Smooth muscle cell (in vitro differentiated cells): ENCODE data around the gene WNK2. TPM values are rescaled to one million over a fixed set of nuclear protein-coding genes. Genes with fewer than 3 reads are reported as not detected.

Source experiments
- DNase-seq: peaks from one replicate; lab custom pipeline; 2025; ENCODE audit not compliant: unreplicated experiment; lab: John Stamatoyannopoulos, UW
- H2AFZ ChIP-seq: fragments of 200-600 bp; sonication (generic); 2 replicates; pipeline ENCODE4 v1.6.0; 2016; ENCODE audit warnings: antibody characterized with exemption, low read depth, mild to moderate bottlenecking
- H3F3A ChIP-seq: fragments of 200-600 bp; sonication (generic); 2 replicates; pipeline ENCODE4 v1.6.0; 2017; ENCODE audit warnings: antibody characterized with exemption, low read depth
- H3K27ac ChIP-seq: fragments of 200-600 bp; sonication (generic); 2 replicates; pipeline ENCODE4 v1.5.1; 2016; ENCODE audit warnings: low read depth, mild to moderate bottlenecking
- H3K27me3 ChIP-seq: fragments of 200-600 bp; sonication (generic); 2 replicates; pipeline ENCODE4 v1.6.1; 2016; ENCODE audit warnings: low read depth, mild to moderate bottlenecking
- H3K36me3 ChIP-seq: fragments of 200-600 bp; sonication (generic); 2 replicates; pipeline ENCODE4 v1.5.1; 2016; ENCODE audit warnings: low read depth
- H3K4me1 ChIP-seq: fragments of 200-600 bp; sonication (generic); 2 replicates; pipeline ENCODE4 v1.5.1; 2016; ENCODE audit warnings: low read depth
- H3K4me2 ChIP-seq: fragments of 200-600 bp; sonication (generic); 2 replicates; pipeline ENCODE4 v1.6.0; 2016; ENCODE audit warnings: mild to moderate bottlenecking
- H3K4me3 ChIP-seq: fragments of 200-600 bp; sonication (generic); 2 replicates; pipeline ENCODE4 v1.5.1; 2016; ENCODE audit warnings: mild to moderate bottlenecking
- H3K79me2 ChIP-seq: fragments of 200-600 bp; sonication (generic); 2 replicates; pipeline ENCODE4 v1.6.0; 2016; ENCODE audit warnings: low read depth, mild to moderate bottlenecking
- H3K9ac ChIP-seq: fragments of 200-600 bp; sonication (generic); 2 replicates; pipeline ENCODE4 v1.6.0; 2016; ENCODE audit warnings: low read depth
- H3K9me3 ChIP-seq: fragments of 200-600 bp; sonication (generic); replicated peaks from 2 replicates; pipeline ENCODE4 v1.5.1; 2016; ENCODE audit warnings: low read depth
- H4K20me1 ChIP-seq: fragments of 200-600 bp; sonication (generic); 2 replicates; pipeline ENCODE4 v1.6.0; 2016; ENCODE audit warnings: low read depth
- WGBS: methylation state at CpG from one replicate; pipeline ENCODE4 v1.1.7; 2016; ENCODE audit warnings: low lambda C conversion rate; 5-methylcytosine and 5-hydroxymethylcytosine counted together
- polyA plus RNA-seq: library from polyadenylated mRNA; unstranded; fragments of >200 nt; fragmentation: Nextera tagmentation; extraction: Ambion mirVana; gene quantifications from 2 replicates; pipeline ENCODE4 v1.2.1, GENCODE V29; 2016
- total RNA-seq: library from RNA; depleted of rRNA; stranded (reverse); fragments of >200 nt; gene quantifications from 2 replicates; pipeline ENCODE4 v1.2.3, GENCODE V29; 2014
- TF ChIP-seq, protein P1 (sequence below): fragments of 200-600 bp; sonication (generic); IDR thresholded peaks from 2 replicates; pipeline ENCODE4 v1.5.1; 2017; ENCODE audit warnings: borderline replicate concordance, mild to moderate bottlenecking, antibody characterized with exemption; ENCODE audit not compliant: insufficient read depth, poor library complexity, severe bottlenecking

WNK2 gene
- total and polyA plus RNA-seq, 2 experiments from 2014 or later, result 0.27 to 0.31 TPM

DNA sequence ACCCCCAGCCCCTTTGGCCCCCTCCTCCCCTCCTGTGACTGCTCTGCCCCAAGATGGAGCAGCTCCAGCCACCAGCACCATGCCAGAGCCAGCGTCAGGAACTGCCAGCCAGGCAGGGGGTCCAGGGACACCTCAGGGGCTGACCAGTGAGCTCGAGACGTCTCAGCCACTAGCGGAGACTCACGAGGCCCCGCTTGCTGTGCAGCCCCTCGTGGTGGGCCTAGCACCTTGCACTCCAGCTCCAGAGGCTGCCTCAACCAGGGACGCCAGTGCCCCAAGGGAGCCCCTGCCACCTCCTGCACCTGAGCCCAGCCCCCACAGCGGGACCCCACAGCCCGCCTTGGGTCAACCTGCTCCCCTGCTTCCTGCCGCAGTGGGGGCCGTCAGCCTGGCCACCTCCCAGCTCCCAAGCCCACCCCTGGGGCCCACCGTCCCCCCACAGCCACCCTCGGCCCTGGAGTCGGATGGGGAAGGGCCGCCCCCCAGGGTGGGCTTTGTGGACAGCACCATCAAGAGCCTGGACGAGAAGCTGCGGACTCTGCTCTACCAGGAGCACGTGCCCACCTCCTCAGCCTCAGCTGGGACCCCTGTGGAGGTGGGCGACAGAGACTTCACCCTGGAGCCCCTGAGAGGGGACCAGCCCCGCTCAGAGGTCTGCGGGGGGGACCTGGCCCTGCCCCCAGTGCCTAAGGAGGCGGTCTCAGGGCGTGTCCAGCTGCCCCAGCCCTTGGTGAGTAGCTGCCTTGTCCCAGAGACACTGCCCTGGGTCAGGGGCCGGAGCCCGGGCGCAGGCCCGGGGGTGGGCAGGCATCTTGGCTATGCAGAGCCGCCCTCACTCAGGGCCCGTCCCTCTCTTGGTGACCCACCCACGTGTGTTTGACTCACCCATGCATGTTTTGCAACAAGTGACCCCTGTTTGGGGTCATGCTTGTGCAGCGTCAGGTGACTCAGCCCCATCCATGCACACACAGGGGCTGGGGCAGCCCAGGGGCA is 105.2 kb downstream of the WNK2 start:
- Histone ChIP-seq H4K20me1 (no peaks in the 10 kb centered on the region), H3K27me3 (peaks cover 4% of the 10 kb centered on the region), H3K36me3 (no peaks in the 10 kb centered on the region), H3K4me2 (no peak overlapping the region), H3K27ac (no peak overlapping the region), H3F3A (no peaks in the 10 kb centered on the region), H3K9ac (no peak overlapping the region), H3K9me3 (no peaks in the 10 kb centered on the region), H2AFZ (no peak overlapping the region), H3K79me2 (no peaks in the 10 kb centered on the region), H3K4me3 (no peak overlapping the region), H3K4me1 (no peaks in the 10 kb centered on the region)
- TF ChIP-seq, protein P1, sequence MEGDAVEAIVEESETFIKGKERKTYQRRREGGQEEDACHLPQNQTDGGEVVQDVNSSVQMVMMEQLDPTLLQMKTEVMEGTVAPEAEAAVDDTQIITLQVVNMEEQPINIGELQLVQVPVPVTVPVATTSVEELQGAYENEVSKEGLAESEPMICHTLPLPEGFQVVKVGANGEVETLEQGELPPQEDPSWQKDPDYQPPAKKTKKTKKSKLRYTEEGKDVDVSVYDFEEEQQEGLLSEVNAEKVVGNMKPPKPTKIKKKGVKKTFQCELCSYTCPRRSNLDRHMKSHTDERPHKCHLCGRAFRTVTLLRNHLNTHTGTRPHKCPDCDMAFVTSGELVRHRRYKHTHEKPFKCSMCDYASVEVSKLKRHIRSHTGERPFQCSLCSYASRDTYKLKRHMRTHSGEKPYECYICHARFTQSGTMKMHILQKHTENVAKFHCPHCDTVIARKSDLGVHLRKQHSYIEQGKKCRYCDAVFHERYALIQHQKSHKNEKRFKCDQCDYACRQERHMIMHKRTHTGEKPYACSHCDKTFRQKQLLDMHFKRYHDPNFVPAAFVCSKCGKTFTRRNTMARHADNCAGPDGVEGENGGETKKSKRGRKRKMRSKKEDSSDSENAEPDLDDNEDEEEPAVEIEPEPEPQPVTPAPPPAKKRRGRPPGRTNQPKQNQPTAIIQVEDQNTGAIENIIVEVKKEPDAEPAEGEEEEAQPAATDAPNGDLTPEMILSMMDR, result no peak
- DNase-seq, result no peak
- WGBS, result 77% methylated on average over 24 of the region's 32 CpGs

GRCh38 chr9:93290495-93291434 is 106.8 kb downstream of the WNK2 start:
- Histone ChIP-seq H3K79me2 (no peaks in the 10 kb centered on the region), H3F3A (no peaks in the 10 kb centered on the region), H3K4me1 (no peaks in the 10 kb centered on the region), H3K9me3 (no peaks in the 10 kb centered on the region), H3K36me3 (no peaks in the 10 kb centered on the region), H2AFZ (no peak overlapping the region), H3K4me2 (no peak overlapping the region), H4K20me1 (no peaks in the 10 kb centered on the region), H3K9ac (no peak overlapping the region), H3K4me3 (no peak overlapping the region), H3K27ac (no peak overlapping the region), H3K27me3 (peaks cover 4% of the 10 kb centered on the region)
- DNase-seq, result no peak
- WGBS, result 89% methylated on average over 21 of the region's 21 CpGs
- TF ChIP-seq, protein P1, result no peak

- Histone ChIP-seq H3F3A (no peaks in the 10 kb centered on the region), H3K4me1 (no peaks in the 10 kb centered on the region), H3K27ac (no peak overlapping the region), H3K4me3 (no peak overlapping the region), H4K20me1 (no peaks in the 10 kb centered on the region), H3K79me2 (no peaks in the 10 kb centered on the region), H3K36me3 (no peaks in the 10 kb centered on the region), H3K9me3 (no peaks in the 10 kb centered on the region), H3K27me3 (peaks cover 4% of the 10 kb centered on the region), H3K4me2 (no peak overlapping the region), H2AFZ (no peak overlapping the region), H3K9ac (no peak overlapping the region)
- no peak for DNase-seq
- 91% methylated on average over 19 of the region's 19 CpGs for WGBS
- TF ChIP-seq, protein P1, result no peak
Observed at GRCh38 chr9:93291536-93292287, 107.8 kb downstream of the WNK2 start.
